ENCODE data around the gene OSGEPL1. TPM values are rescaled to one million over a fixed set of nuclear protein-coding genes. Genes with fewer than 3 reads are reported as not detected.

The OSGEPL1 gene
- 10 to 100 TPM in 7 of 8 experiments, 1 to 10 TPM in 1; 9.1 to 20.7 (median 17.8) TPM for total RNA-seq

- in situ Hi-C loops (cut with MboI; ENCODE audit: low pct_unique_long_range_greater_than_20kb in 2 of 9, low sequenced_read_pairs in 9 of 9, unreplicated experiment in 9 of 9) = no loop called here
- peak within 1 kb of the TSS; percentile 78 to 95 for H3K27ac ChIP-seq
- WGBS, 10 experiments = 0 to 4% (median 0%) methylated on average over 1 to 20 of the region's 33 CpGs; no CpG with 5 or more reads in 1 of the 10 experiments
- peaks cover 0 to 10% of the 10 kb centered on the region in 2 donors for H3K4me1 ChIP-seq (replicated peaks in 1 of 2)
- peak; percentile 96 to 99 (median 98) for ATAC-seq (replicated peaks in 6 of 8)
- peak within 1 kb of the TSS; percentile 90 to 99 (median 95) for H3K4me3 ChIP-seq
Measured at GRCh38 chr2:189762551-189763298, at the start of gene OSGEPL1. TSS of gene OSGEPL1 (minus strand) at chr2:189762792. CDS start at chr2:189761640, 1,152 bp downstream.

- ATAC-seq (replicated peaks in 6 of 8) = no peak
- Histone ChIP-seq H3K27ac (no peak overlapping the region), H3K4me3 (no peak overlapping the region), H3K4me1 (replicated peaks in 1 of 2) (no peaks in the 10 kb centered on the region)
- WGBS, 10 experiments = 69 to 100% (median 97%) methylated on average over 1 to 3 of the region's 3 CpGs
- in situ Hi-C loops (cut with MboI; ENCODE audit: low pct_unique_long_range_greater_than_20kb in 2 of 9, low sequenced_read_pairs in 9 of 9, unreplicated experiment in 9 of 9) = no loop called here
Measured at GRCh38 chr2:189803431-189803830, 40.8 kb upstream of the OSGEPL1 start.

GRCh38 chr2:189802396-189802912, 39.9 kb upstream of the OSGEPL1 start:
- WGBS, 10 experiments = 80 to 100% (median 96%) methylated on average over 1 to 2 of the region's 2 CpGs; no CpG with 5 or more reads in 6 of the 10 experiments
- Histone ChIP-seq H3K4me3 (no peak overlapping the region), H3K27ac (no peak overlapping the region), H3K4me1 (replicated peaks in 1 of 2) (no peaks in the 10 kb centered on the region)
- in situ Hi-C loops (cut with MboI; ENCODE audit: low pct_unique_long_range_greater_than_20kb in 2 of 9, low sequenced_read_pairs in 9 of 9, unreplicated experiment in 9 of 9) = no loop called here
- no peak for ATAC-seq (replicated peaks in 6 of 8)

GRCh38 chr2:189799531-189799930, 36.9 kb upstream of the OSGEPL1 start:
- WGBS, 10 experiments = 43 to 100% (median 86%) methylated on average over 1 of the region's 2 CpGs; no CpG with 5 or more reads in 7 of the 10 experiments
- Histone ChIP-seq H3K4me1 (replicated peaks in 1 of 2) (no peaks in the 10 kb centered on the region), H3K4me3 (no peak overlapping the region), H3K27ac (no peak overlapping the region)
- in situ Hi-C loops (cut with MboI; ENCODE audit: low pct_unique_long_range_greater_than_20kb in 2 of 9, low sequenced_read_pairs in 9 of 9, unreplicated experiment in 9 of 9) = loop anchor here in 3 of 9 experiments (25.0 kb wide), 2 partner anchors 238 to 263 kb away; partner anchors contain the start of gene MSTN (in 2 of the 3)
- peak in 2 of 8 experiments; percentile 59 to 71 for ATAC-seq (replicated peaks in 6 of 8)

- no peak overlapping the region for H3K27ac ChIP-seq
- in situ Hi-C loops (cut with MboI; ENCODE audit: low pct_unique_long_range_greater_than_20kb in 2 of 9, low sequenced_read_pairs in 9 of 9, unreplicated experiment in 9 of 9) = loop anchor here in 3 of 9 experiments (25.0 kb wide), 2 partner anchors 238 to 263 kb away; partner anchors contain the start of gene MSTN (in 2 of the 3)
- no peaks in the 10 kb centered on the region for H3K4me1 ChIP-seq (replicated peaks in 1 of 2)
- H3K4me3 ChIP-seq = no peak overlapping the region
- no peak for ATAC-seq (replicated peaks in 6 of 8)
Measured at GRCh38 chr2:189799030-189799331, 36.4 kb upstream of the OSGEPL1 start.

GRCh38 chr2:189798312-189799029, 35.9 kb upstream of the OSGEPL1 start:
- Histone ChIP-seq H3K27ac (no peak overlapping the region), H3K4me3 (no peak overlapping the region), H3K4me1 (replicated peaks in 1 of 2) (no peaks in the 10 kb centered on the region)
- WGBS, 10 experiments = 43 to 100% (median 94%) methylated on average over 1 to 4 of the region's 4 CpGs
- peak in 5 of 8 experiments; percentile 24 to 85 (median 76) for ATAC-seq (replicated peaks in 6 of 8)
- in situ Hi-C loops (cut with MboI; ENCODE audit: low pct_unique_long_range_greater_than_20kb in 2 of 9, low sequenced_read_pairs in 9 of 9, unreplicated experiment in 9 of 9) = loop anchor here in 3 of 9 experiments (25.0 kb wide), 2 partner anchors 239 to 264 kb away; partner anchors contain the start of gene MSTN (in 2 of the 3)

- H3K4me1 ChIP-seq (replicated peaks in 1 of 2) = no peaks in the 10 kb centered on the region
- no peak overlapping the region for H3K27ac ChIP-seq
- no peak overlapping the region for H3K4me3 ChIP-seq
- ATAC-seq (replicated peaks in 6 of 8) = no peak
- in situ Hi-C loops (cut with MboI; ENCODE audit: low pct_unique_long_range_greater_than_20kb in 2 of 9, low sequenced_read_pairs in 9 of 9, unreplicated experiment in 9 of 9) = loop anchor here in 3 of 9 experiments (25.0 kb wide), 2 partner anchors 239 to 264 kb away; partner anchors contain the start of gene MSTN (in 2 of the 3)
- 74 to 100% (median 94%) methylated on average over 1 to 6 of the region's 6 CpGs; no CpG with 5 or more reads in 1 of the 10 experiments for WGBS, 10 experiments
Measured at GRCh38 chr2:189797902-189798301, 35.3 kb upstream of the OSGEPL1 start.

GRCh38 chr2:189794310-189794709, 31.7 kb upstream of the OSGEPL1 start:
- in situ Hi-C loops (cut with MboI; ENCODE audit: low pct_unique_long_range_greater_than_20kb in 2 of 9, low sequenced_read_pairs in 9 of 9, unreplicated experiment in 9 of 9) = loop anchor here in 3 of 9 experiments (25.0 kb wide), 2 partner anchors 243 to 268 kb away; partner anchors contain the start of gene MSTN (in 2 of the 3)
- ATAC-seq (replicated peaks in 6 of 8) = no peak
- Histone ChIP-seq H3K4me1 (replicated peaks in 1 of 2) (no peaks in the 10 kb centered on the region), H3K4me3 (no peak overlapping the region), H3K27ac (no peak overlapping the region)
- WGBS, 10 experiments = 91 to 100% (median 100%) methylated on average over 1 of the region's 1 CpG; no CpG with 5 or more reads in 3 of the 10 experiments

GRCh38 chr2:189791338-189792042, 28.9 kb upstream of the OSGEPL1 start:
- WGBS, 10 experiments = 87 to 100% (median 97%) methylated on average over 1 to 11 of the region's 12 CpGs
- Histone ChIP-seq H3K4me1 (replicated peaks in 1 of 2) (no peaks in the 10 kb centered on the region), H3K27ac (no peak overlapping the region), H3K4me3 (no peak overlapping the region)
- in situ Hi-C loops (cut with MboI; ENCODE audit: low pct_unique_long_range_greater_than_20kb in 2 of 9, low sequenced_read_pairs in 9 of 9, unreplicated experiment in 9 of 9) = loop anchor here in 3 of 9 experiments (25.0 kb wide), 2 partner anchors 246 to 271 kb away; partner anchors contain the start of gene MSTN (in 2 of the 3)
- no peak for ATAC-seq (replicated peaks in 6 of 8)

- whole genome bisulfite sequencing, 10 experiments = 0 to 7% (median 0%) methylated on average over 1 to 26 of the region's 96 CpGs; no CpG with 5 or more reads in 3 of the 10 experiments
- Histone ChIP-seq H3K27ac (peak within 1 kb of the TSS; percentile 98 to 99), H3K4me3 (peak within 1 kb of the TSS; percentile 70 to 91 (median 82)), H3K4me1 (replicated peaks in 1 of 2) (peaks cover 7 to 15% of the 10 kb centered on the region in 2 donors)
- in situ Hi-C loops (cut with MboI; ENCODE audit: low pct_unique_long_range_greater_than_20kb in 2 of 9, low sequenced_read_pairs in 9 of 9, unreplicated experiment in 9 of 9) = loop anchor here in 3 of 9 experiments (25.0 kb wide), 2 partner anchors 253 to 278 kb away; partner anchors contain the start of gene MSTN (in 2 of the 3)
- ATAC-seq (replicated peaks in 6 of 8) = peak; percentile 88 to 95 (median 92)
Measured at GRCh38 chr2:189783927-189784867, 21.6 kb upstream of the OSGEPL1 start, which contains the start of the genes ORMDL1 and PMS1. TSS of gene ORMDL1 (minus strand) at chr2:189784339. CDS start at chr2:189782595, 1,744 bp downstream. TSS of gene PMS1 (plus strand) at chr2:189784450. CDS start at chr2:189791810, 7,360 bp downstream.

- peak in 3 of 8 experiments; percentile 9 to 31 (median 13) for ATAC-seq (replicated peaks in 6 of 8)
Measured at GRCh38 chr2:189783451-189783926, 20.9 kb upstream of the OSGEPL1 start.

More at GRCh38 chr2:189783451-189783926, 20.9 kb upstream of the OSGEPL1 start:
- in situ Hi-C loops (cut with MboI; ENCODE audit: low pct_unique_long_range_greater_than_20kb in 2 of 9, low sequenced_read_pairs in 9 of 9, unreplicated experiment in 9 of 9) = loop anchor here in 3 of 9 experiments (25.0 kb wide), 2 partner anchors 254 to 279 kb away; partner anchors contain the start of gene MSTN (in 2 of the 3)
- Histone ChIP-seq H3K4me3 (peak overlapping the region; percentile 70 to 91 (median 82)), H3K27ac (peak overlapping the region; percentile 98 to 99), H3K4me1 (replicated peaks in 1 of 2) (peaks cover 7 to 15% of the 10 kb centered on the region in 2 donors)
- WGBS, 10 experiments = 0 to 3% (median 1%) methylated on average over 1 to 11 of the region's 17 CpGs; no CpG with 5 or more reads in 1 of the 10 experiments
